ENCODE measurements around the gene CENPH.
"Not testable (repeated sequence)": the region's sequence is repeated elsewhere in the genome, so short reads cannot be mapped to it uniquely, and the experiment has no call there.

CENPH gene

DNA sequence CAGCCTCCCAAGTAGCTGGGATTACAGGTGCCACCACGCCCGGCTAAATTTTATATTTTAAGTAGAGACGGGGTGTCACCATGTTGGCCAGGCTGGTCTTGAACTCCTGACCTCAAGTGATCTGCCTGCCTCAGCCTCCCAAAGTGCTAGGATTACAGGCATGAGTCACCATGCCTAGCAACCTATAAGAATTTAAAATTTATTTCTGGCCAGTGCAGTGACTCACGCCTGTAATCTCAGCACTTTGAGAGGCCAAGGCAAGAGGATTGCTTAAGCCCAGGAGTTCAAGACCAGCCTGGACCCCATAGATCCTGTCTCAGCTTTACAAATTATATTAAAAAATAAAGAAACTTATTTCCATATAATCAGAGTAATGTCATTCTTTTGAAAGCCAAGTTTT is 66.6 kb downstream of the CENPH start:
- DNase-seq, result not testable (repeated sequence)

DNA sequence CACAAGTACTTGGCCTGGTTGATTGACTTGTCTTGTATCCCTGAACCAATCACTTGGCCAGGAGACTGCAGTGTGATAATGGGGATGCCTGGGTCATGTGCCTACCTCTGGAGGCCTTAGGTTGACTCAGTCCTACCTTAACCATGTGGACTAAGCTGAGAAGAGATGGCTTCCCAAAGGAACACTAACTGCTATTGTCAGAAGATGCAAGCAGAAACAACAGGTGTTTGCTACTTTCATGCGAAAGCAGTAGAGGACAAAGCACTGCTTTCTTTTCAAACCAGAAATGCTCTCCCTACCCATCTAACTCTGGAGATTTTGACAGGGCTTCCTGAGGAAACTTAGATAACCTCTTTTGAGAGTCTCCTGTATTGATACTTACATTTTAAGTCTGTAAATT is 68.2 kb downstream of the CENPH start:
- no peak for DNase-seq

Measured in DMS79 treated with DMSO at 0.1 percent for 48 hours (cell line).